ENCODE data around the gene PMS1. TPM values are rescaled to one million over a fixed set of nuclear protein-coding genes. Genes with fewer than 3 reads are reported as not detected.

The PMS1 gene
- total RNA-seq, 4 donors from 2014 or later: 6.3 to 15.4 (median 13.2) TPM

- peak overlapping the region in 1 of 4 donors; percentile 79 for H3K4me3 ChIP-seq
- no peak for DNase-seq
- no peaks in the 10 kb centered on the region for H3K9me3 ChIP-seq
- no peaks in the 10 kb centered on the region for H3K27me3 ChIP-seq
- peak overlapping the region in 3 of 4 donors; percentile 41 to 97 (median 96) for H3K27ac ChIP-seq
- peaks cover 0 to 50% (median 8%) of the 10 kb centered on the region in 3 donors for H3K36me3 ChIP-seq
- intact Hi-C loops (cut with DNase I): no loop called here
- peaks cover 4 to 57% (median 19%) of the 10 kb centered on the region in 3 donors for H3K4me1 ChIP-seq
- WGBS, 2 donors: 44 to 50% methylated on average over 4 of the region's 4 CpGs
- no peak for TF ChIP-seq POLR2A (IDR thresholded peaks at IDR 0.05)
- TF ChIP-seq, protein P1, sequence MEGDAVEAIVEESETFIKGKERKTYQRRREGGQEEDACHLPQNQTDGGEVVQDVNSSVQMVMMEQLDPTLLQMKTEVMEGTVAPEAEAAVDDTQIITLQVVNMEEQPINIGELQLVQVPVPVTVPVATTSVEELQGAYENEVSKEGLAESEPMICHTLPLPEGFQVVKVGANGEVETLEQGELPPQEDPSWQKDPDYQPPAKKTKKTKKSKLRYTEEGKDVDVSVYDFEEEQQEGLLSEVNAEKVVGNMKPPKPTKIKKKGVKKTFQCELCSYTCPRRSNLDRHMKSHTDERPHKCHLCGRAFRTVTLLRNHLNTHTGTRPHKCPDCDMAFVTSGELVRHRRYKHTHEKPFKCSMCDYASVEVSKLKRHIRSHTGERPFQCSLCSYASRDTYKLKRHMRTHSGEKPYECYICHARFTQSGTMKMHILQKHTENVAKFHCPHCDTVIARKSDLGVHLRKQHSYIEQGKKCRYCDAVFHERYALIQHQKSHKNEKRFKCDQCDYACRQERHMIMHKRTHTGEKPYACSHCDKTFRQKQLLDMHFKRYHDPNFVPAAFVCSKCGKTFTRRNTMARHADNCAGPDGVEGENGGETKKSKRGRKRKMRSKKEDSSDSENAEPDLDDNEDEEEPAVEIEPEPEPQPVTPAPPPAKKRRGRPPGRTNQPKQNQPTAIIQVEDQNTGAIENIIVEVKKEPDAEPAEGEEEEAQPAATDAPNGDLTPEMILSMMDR (IDR thresholded peaks at IDR 0.05): no peak
Observed at GRCh38 chr2:189782221-189782671, 2.0 kb upstream of the PMS1 start.

DNA sequence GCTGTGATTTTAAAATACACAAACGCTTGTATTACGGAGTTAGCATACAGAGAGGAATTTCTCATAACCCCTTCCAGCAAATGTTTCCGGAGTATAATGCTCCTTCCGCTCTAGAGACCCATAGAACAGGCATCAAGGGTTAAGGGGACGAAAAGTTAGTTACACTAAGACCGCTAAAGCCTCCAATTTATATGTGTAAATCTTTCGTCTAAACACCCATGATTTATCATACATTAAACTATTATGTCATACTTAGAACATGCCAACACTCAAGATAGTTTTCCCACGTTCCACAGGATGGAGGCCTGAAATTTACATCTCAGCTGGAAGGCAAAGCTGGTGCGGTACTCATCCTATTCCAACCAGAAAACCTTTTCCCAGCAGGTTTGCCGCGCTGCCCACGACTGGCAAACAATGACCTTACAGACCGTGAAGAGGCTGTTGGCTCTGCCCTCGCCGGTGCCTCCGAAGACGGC lies 761 bp upstream of the PMS1 start:
- peak overlapping the region; percentile 79 to 94 (median 80) for H3K4me3 ChIP-seq
- peaks cover 4 to 49% (median 19%) of the 10 kb centered on the region in 3 donors for H3K4me1 ChIP-seq

DNA sequence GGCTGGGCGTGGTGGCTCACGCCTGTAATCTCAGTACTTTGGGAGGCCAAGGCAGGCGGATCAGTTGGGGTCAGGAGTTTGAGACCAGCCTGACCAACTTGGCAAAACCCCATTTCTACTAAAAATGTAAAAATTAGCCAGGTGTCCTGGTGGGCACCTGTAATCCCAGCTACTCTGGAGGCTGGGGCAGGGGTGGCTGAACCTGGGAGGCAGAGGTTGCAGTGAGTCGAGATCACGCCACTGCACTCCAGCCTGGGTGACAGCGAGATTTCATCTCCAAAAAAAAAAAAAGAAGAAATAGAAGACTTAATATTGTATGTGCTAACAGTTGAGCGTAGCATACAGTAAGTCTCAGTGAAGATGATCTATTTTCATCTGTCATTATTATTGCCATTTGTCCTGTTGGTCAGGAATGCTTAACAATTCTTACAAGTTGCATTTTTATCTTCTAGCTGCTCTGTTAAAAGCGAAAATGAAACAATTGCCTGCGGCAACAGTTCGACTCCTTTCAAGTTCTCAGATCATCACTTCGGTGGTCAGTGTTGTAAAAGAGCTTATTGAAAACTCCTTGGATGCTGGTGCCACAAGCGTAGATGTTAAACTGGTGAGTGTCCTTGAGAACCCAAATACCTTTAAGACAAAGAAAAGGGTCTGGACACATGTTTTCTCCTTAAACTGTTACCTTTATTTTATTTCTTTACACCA lies 7.2 kb downstream of the PMS1 start:
- H3K36me3 ChIP-seq: peaks cover 7 to 54% (median 7%) of the 10 kb centered on the region in 3 donors
- no peaks in the 10 kb centered on the region for H3K4me1 ChIP-seq
- no peak for TF ChIP-seq POLR2A (IDR thresholded peaks at IDR 0.05)
- TF ChIP-seq, protein P1 (IDR thresholded peaks at IDR 0.05): no peak
- no peak overlapping the region for H3K27ac ChIP-seq
- intact Hi-C loops (cut with DNase I): no loop called here
- no peak for DNase-seq
- H3K9me3 ChIP-seq: no peaks in the 10 kb centered on the region
- H3K27me3 ChIP-seq: no peaks in the 10 kb centered on the region
- 85 to 88% methylated on average over 12 of the region's 12 CpGs for WGBS, 2 donors
- no peak overlapping the region for H3K4me3 ChIP-seq

More for the DNA sequence above, 761 bp upstream of the PMS1 start:
- intact Hi-C loops (cut with DNase I): no loop called here
- DNase-seq: no peak
- 0 to 1% methylated on average over 10 to 16 of the region's 17 CpGs for WGBS, 2 donors
- TF ChIP-seq, protein P1 (IDR thresholded peaks at IDR 0.05): no peak
- TF ChIP-seq POLR2A (IDR thresholded peaks at IDR 0.05): no peak
- H3K36me3 ChIP-seq: peaks cover 0 to 38% (median 5%) of the 10 kb centered on the region in 3 donors
- peak overlapping the region; percentile 94 to 97 (median 96) for H3K27ac ChIP-seq
- no peaks in the 10 kb centered on the region for H3K9me3 ChIP-seq
- no peaks in the 10 kb centered on the region for H3K27me3 ChIP-seq

GRCh38 chr2:189794310-189794709 lies 10.1 kb downstream of the PMS1 start:
- 95 to 96% methylated on average over 1 of the region's 1 CpG for WGBS, 2 donors
- Histone ChIP-seq H3K27ac (no peak overlapping the region), H3K36me3 (peaks cover 7 to 68% (median 7%) of the 10 kb centered on the region in 3 donors), H3K9me3 (no peaks in the 10 kb centered on the region), H3K27me3 (no peaks in the 10 kb centered on the region), H3K4me1 (peaks cover 0 to 5% (median 0%) of the 10 kb centered on the region in 3 donors), H3K4me3 (no peak overlapping the region)
- no peak for TF ChIP-seq POLR2A (IDR thresholded peaks at IDR 0.05)
- TF ChIP-seq, protein P1 (IDR thresholded peaks at IDR 0.05): no peak
- intact Hi-C loops (cut with DNase I): no loop called here
- DNase-seq: no peak

DNA sequence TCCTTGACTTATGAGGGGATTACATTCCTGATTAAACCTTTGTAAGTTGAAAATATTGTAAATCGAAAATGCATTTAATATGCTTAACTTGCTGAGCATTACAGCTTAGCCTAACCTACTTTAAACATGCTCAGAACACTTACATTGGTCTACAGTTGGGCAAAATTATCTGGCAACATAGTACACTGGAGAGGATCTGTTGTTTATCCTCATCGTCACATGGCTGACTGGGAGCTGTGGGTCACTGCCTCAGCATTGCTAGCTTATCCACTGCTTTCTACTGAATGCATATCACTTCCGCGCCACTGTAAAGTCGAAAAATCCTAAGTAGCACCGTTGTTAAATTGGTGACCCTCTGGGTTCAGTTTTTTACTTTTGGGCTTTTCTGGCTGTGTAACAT lies 13.7 kb downstream of the PMS1 start:
- Histone ChIP-seq H3K27ac (peak overlapping the region in 1 of 4 donors; percentile 11), H3K36me3 (peaks cover 7 to 71% (median 7%) of the 10 kb centered on the region in 3 donors)

More for the DNA sequence above, 13.7 kb downstream of the PMS1 start:
- WGBS, 2 donors: 86 to 96% methylated on average over 6 of the region's 6 CpGs
- no peak for DNase-seq
- H3K9me3 ChIP-seq: no peaks in the 10 kb centered on the region
- H3K4me1 ChIP-seq: peaks cover 0 to 5% (median 0%) of the 10 kb centered on the region in 3 donors
- H3K4me3 ChIP-seq: no peak overlapping the region
- TF ChIP-seq, protein P1 (IDR thresholded peaks at IDR 0.05): no peak
- no peak for TF ChIP-seq POLR2A (IDR thresholded peaks at IDR 0.05)
- no peaks in the 10 kb centered on the region for H3K27me3 ChIP-seq
- intact Hi-C loops (cut with DNase I): no loop called here

Data from esophagus squamous epithelium (tissue), 5 donors.